Esophagus muscularis mucosa (tissue), 4 donors: Measurements from ENCODE around the gene CASTOR1.

Experiments
- EP300 ChIP-seq: sonication (generic); formaldehyde crosslinking; IDR thresholded peaks from one replicate; pipeline ENCODE4 v1.6.1; 2017; ENCODE audit warnings: antibody characterized with exemption
- POLR2A ChIP-seq: fragments of 450-650 bp; IDR thresholded peaks from one replicate; pipeline ENCODE4 v1.6.1; 2017; ENCODE audit warnings: antibody characterized with exemption, moderate library complexity, mild to moderate bottlenecking, low read depth
- TF ChIP-seq, protein P1 (sequence below), 3 experiments: fragments of 200-600 bp in 2 of 3; fragments of 450-650 bp in 1 of 3; sonication (generic) in 2 of 3; IDR thresholded peaks; one replicate each; pipeline ENCODE4 v1.5.1; 2017 to 2019; ENCODE audit warnings: antibody characterized with exemption in 3 of 3, mild to moderate bottlenecking in 2 of 3, moderate library complexity in 1 of 3

DNA sequence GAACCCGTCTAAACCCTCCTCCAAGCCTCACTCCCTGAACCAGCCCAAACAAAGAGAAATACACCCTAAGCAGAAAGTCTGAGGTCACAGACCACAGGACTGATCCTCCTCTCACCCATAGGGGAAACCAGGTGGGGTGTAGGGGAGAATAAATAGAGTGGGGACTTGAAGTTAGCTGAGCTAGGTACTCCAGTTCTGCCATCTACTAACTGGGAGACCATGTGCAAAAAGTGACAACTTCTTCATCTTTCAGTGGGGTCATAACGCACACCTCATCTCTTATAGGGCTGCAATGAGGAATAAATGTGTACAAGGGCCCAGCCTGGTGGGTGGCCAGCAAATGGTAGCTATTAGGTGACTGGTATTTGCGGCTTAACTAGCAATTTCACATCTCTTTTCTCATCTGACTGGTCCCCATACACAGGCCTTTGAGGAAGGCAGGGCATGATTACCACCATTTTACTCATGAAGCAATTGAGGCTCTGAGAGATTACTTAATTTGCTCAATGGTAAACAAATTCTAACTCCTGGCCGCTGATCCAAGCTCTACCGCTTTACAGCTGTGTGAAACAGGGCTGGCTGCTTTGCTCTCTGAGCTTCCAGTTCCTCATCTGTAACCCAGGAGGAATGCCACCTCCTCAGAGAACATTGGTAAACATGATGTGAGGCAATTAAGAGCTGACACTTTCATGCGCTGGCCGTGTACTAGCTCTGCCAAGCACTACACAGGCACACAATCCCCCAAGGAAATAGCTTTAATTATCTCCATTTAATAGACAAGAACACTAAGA, 20.8 kb upstream of the CASTOR1 start:
- TF ChIP-seq, protein P1, sequence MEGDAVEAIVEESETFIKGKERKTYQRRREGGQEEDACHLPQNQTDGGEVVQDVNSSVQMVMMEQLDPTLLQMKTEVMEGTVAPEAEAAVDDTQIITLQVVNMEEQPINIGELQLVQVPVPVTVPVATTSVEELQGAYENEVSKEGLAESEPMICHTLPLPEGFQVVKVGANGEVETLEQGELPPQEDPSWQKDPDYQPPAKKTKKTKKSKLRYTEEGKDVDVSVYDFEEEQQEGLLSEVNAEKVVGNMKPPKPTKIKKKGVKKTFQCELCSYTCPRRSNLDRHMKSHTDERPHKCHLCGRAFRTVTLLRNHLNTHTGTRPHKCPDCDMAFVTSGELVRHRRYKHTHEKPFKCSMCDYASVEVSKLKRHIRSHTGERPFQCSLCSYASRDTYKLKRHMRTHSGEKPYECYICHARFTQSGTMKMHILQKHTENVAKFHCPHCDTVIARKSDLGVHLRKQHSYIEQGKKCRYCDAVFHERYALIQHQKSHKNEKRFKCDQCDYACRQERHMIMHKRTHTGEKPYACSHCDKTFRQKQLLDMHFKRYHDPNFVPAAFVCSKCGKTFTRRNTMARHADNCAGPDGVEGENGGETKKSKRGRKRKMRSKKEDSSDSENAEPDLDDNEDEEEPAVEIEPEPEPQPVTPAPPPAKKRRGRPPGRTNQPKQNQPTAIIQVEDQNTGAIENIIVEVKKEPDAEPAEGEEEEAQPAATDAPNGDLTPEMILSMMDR (IDR thresholded peaks at IDR 0.05) = no peak
- no peak for TF ChIP-seq EP300
- TF ChIP-seq POLR2A = no peak
